C4-2B (cell line): ENCODE data around the gene ZFR.
"Not testable (repeated sequence)": the region's sequence is repeated elsewhere in the genome, so short reads cannot be mapped to it uniquely, and the experiment has no call there.

Experiments
- H3K27ac ChIP-seq: fragments of 450-650 bp; 2 replicates; pipeline ENCODE4 v1.5.1; 2017
- CTCF ChIP-seq: fragments of 450-650 bp; conservative IDR thresholded peaks from 2 replicates; pipeline ENCODE4 v1.5.1; 2017; ENCODE audit warnings: mild to moderate bottlenecking
- ZFX ChIP-seq: fragments of 450-650 bp; IDR thresholded peaks from 2 replicates; pipeline ENCODE4 v1.6.1; 2017

ZFR gene

GRCh38 chr5:32405507-32405906 lies 39.0 kb downstream of the ZFR start:
- H3K27ac ChIP-seq = no peak overlapping the region
- no peak for TF ChIP-seq ZFX
- no peak for TF ChIP-seq CTCF

GRCh38 chr5:32403760-32404159 lies 40.8 kb downstream of the ZFR start:
- TF ChIP-seq ZFX (no peak), CTCF (no peak)

GRCh38 chr5:32400401-32400800 lies 44.1 kb downstream of the ZFR start:
- H3K27ac ChIP-seq = no peak overlapping the region
- TF ChIP-seq CTCF (no peak), ZFX (no peak)

More at GRCh38 chr5:32403760-32404159, 40.8 kb downstream of the ZFR start:
- H3K27ac ChIP-seq = no peak overlapping the region

- H3K27ac ChIP-seq = not testable (repeated sequence)
Observed at GRCh38 chr5:32398754-32399153, 45.8 kb downstream of the ZFR start.

GRCh38 chr5:32394981-32395380 lies 49.6 kb downstream of the ZFR start:
- no peak overlapping the region for H3K27ac ChIP-seq
- TF ChIP-seq CTCF = no peak
- no peak for TF ChIP-seq ZFX

GRCh38 chr5:32392039-32392438 lies 52.5 kb downstream of the ZFR start:
- no peak overlapping the region for H3K27ac ChIP-seq
- TF ChIP-seq ZFX (no peak), CTCF (no peak)

- H3K27ac ChIP-seq = no peak overlapping the region
- TF ChIP-seq CTCF = no peak
- TF ChIP-seq ZFX = no peak
Observed at GRCh38 chr5:32390819-32391591, 53.5 kb downstream of the ZFR start.

GRCh38 chr5:32388432-32389129 lies 56.0 kb downstream of the ZFR start:
- H3K27ac ChIP-seq = no peak overlapping the region
- TF ChIP-seq CTCF (no peak), ZFX (no peak)
